ENCODE results near the gene KCTD21.
"Not testable (repeated sequence)": the region's sequence is repeated elsewhere in the genome, so short reads cannot be mapped to it uniquely, and the experiment has no call there.

Gene KCTD21

DNA sequence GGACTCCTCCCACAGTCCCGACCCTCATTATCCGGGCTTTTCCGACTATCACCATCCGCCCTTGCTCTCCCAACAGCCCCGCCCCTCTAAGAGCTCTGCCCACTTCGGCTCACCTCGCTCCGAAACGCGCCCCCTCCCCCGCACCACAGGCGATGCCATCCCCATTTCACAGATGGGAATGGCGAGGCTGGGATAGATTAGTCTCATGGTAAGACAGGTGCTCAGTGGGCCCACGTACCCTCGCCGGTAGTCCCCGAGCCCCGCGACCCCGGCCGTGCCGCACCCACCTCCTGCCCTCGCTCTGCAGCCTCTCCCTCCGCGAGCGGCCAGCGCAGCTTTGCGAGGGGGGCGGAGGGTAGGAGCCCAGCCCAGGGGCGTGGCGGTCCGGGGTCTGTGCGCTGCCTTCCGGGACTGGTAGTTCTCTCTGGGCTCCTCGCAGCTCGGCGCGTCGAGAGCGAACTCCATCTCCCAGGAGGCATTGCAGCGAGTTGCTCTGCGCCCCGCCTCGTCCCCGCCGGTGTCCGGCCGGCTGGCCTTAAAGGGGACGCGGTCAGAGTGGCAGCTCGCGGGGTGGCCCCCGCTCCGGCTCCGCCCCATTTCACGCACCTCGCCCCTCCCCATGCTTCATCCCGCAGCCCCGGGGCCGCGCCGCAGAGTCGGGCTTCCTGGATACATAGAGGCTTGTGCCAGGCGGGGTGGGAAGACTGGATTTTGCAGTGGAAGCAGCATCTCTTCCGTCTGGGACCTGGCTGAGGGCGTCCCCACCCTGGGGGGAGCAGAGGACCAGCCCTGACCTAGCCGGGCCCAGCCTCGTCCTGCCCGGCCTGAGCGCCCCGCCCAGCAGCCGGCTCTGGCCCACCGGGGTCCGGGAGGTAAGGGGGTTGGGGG is at the start of gene KCTD21, which contains the start of gene USP35:
Gene KCTD21, minus strand, starts transcription at position 341 of the 888 bp plus-strand sequence. CDS start 14,072 bp downstream, outside the sequence.
Gene USP35, plus strand, starts transcription at position 634 of the 888 bp plus-strand sequence. CDS start 7,327 bp downstream, outside the sequence.
- FAIRE-seq = no peak

- no peak for FAIRE-seq
These were observed 49.0 kb upstream of the KCTD21 start for GRCh38 chr11:78237293-78238046.

- no peak for FAIRE-seq
These were observed 45.6 kb upstream of the KCTD21 start for GRCh38 chr11:78234006-78234405.

- FAIRE-seq = not testable (repeated sequence)
These were observed 44.6 kb upstream of the KCTD21 start for GRCh38 chr11:78233046-78233445.

GRCh38 chr11:78231962-78232501 is 43.6 kb upstream of the KCTD21 start:
- FAIRE-seq = no peak

- no peak for FAIRE-seq
These were observed 41.9 kb upstream of the KCTD21 start for GRCh38 chr11:78230161-78230877.

GRCh38 chr11:78229106-78229505 is 40.7 kb upstream of the KCTD21 start:
- no peak for FAIRE-seq

DNA sequence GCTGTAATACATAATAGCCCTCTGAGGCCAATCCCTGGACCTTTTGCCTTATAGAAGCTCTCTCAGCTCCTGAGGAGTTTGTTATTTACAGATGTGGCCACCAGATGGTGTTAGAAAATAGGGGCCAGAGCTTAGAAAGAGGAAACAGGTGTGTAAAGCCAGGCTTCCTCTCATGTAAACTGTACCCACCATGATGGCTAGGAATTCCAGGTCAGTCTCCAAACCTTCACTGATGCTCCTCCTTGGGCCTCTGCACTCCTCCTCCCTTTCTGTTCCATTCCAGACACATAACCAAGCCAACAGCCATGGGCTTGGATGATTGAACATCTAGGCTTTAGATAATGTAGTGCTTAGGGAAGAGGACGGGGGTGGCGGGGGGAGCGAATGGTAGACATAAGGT is 40.0 kb upstream of the KCTD21 start:
- peak; percentile 21 for FAIRE-seq

DNA sequence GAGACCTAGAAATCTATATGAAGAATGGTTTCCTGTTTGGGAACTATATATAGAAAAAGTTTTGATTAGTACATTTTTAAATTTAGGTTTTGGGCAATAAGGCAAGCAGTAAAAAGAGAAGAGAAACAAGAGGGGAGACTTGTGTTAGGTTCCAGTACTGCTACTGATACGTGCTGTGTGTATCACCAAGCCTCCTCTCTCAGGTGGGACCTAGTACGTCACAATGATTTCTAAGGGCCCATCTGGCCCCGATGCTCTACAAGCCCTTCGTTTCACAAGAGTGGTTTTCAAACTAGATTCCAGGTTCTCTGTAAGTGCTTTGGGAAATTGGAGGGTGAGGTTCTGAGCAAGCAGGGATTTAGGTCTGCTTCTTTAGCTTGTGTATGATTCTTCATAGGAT is 39.5 kb upstream of the KCTD21 start:
- FAIRE-seq = no peak

DNA sequence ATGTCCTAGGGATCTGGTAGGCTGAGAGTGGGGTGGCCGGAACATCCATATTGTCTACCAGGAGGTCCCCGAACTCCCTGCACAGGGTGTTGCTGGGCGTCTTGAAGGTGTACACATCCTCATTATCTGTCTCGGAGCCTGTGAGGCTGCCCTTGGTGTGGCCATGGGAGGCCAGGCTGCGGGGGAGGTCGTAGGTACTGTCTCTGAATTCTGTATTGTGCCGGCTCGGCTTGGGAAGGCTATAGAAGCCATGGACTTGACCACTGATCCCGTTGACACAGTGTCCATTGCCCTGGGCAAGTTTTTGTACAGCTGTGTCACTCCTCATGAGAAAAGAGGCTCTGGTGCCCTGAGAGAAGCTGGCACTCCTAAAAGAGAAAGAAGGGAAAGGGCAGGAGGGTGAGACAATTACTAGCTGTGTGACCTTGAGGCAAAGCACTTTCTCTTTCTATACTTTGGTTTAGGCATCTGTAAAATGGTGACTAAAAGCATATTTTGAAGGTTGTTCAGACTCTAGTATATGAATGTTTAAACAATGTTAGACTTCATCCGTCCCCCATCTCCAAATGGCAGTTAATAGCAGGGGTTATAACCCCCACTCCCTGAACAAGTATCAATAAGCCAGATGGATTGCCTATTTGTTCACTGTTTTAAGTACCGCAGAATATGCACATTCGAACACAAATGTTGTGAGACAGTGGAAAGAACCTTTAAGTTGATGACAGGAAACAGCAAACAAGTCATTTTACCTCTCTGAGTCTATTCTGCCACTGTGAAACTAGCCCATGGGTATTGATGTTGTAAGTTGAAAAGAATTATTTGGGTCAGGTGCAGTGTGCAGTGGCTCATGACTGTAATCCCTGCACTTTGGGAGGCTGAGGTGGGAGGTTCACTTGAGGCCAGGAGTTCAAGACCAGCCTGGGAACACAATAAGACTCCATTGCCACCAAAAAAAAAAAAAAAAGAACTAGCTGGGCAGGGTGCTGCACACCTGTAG is 38.6 kb upstream of the KCTD21 start:
- FAIRE-seq = no peak

DNA sequence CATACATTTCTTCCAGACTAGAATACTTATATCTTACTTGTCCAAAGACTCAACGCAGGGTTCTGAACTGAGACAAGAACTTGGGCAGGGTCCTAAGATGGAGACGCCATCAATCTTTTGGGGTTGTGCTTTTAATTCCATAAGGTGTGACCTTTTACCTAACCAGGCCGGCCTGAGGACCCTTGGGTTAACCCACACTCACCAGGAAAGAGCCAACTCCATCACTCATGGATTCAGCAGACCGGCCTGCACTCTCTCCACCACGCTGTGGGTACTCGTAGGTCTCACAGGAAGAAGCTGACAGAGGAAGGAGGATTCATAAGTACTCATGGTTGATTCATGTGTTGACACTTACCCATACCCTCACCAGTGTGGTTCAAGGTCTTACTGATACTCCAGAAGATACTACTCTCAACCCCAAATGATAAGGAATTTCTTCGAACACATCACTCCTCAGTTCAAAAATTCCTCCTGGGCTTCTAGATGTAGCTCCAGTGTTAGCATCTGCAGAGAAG is 36.5 kb upstream of the KCTD21 start:
- FAIRE-seq = no peak

- no peak for FAIRE-seq
These were observed 36.1 kb upstream of the KCTD21 start for GRCh38 chr11:78224506-78224905.

DNA sequence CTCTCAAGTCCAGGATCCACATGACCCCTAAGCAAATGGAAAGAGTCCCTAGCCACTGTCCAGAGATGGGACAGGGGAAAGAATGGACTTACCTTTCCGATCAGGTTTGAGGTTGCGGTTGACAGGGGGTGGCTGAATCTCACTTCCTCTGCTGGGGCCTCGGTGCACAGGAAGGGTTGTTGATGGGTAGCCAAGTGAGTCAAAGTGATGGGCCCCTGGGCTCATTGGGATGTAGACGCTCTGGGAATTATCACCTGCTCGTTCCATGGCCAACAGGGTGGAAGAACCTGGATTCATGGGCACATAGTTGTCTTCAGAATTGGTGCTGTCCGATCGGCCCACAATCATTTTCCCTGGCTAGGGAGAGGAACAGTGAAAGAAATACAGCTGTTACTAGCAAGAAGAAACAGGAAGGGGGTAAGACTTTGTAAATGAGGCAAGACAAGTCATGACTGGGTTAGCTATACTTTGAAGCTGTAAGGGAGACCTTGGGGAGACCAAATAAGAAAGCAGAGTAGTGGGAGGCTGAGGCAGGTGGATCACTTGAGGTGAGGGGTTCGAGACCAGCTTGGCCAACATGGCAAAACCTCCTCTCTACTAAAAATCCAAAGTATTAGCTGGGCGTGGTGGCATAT is 35.0 kb upstream of the KCTD21 start:
- FAIRE-seq = no peak

DNA sequence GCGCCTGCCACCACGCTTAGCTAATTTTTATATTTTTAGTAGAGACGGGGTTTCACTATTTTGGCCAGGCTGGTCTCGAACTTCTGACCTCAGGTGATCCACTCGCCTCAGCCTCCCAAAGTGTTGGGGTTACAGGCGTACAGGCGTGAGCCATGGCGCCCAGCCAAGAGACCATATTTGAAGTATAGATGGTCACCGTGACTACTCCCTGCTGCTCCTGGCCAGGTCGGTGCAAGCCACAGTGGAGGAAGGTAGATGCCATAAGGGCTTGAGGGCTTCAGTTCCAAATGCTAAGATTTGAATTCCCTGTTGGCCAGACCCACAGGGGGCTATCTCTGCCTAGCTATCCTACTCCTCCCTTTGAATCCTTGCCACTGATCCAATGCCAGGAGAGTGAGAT is 34.3 kb upstream of the KCTD21 start:
- not testable (repeated sequence) for FAIRE-seq

- FAIRE-seq = no peak
These were observed 33.2 kb upstream of the KCTD21 start for GRCh38 chr11:78221396-78222315.

- FAIRE-seq = no peak
These were observed 32.1 kb upstream of the KCTD21 start for GRCh38 chr11:78220218-78221157.

GRCh38 chr11:78219493-78220217 is 31.2 kb upstream of the KCTD21 start:
- FAIRE-seq = no peak

Measured in islet of Langerhans (tissue), 1 donor.